Measurements from ENCODE around the gene ETV4.
"Not testable (repeated sequence)": the region's sequence is repeated elsewhere in the genome, so short reads cannot be mapped to it uniquely, and the experiment has no call there.

ETV4 gene

GRCh38 chr17:43509440-43509839, 36.7 kb downstream of the ETV4 start:
- not testable (repeated sequence) for DNase-seq

- DNase-seq = no peak
Measured at GRCh38 chr17:43490621-43491020, 55.5 kb downstream of the ETV4 start.

GRCh38 chr17:43483674-43484551, 62.2 kb downstream of the ETV4 start, which contains the start of gene DHX8:
Gene DHX8, plus strand, starts transcription at chr17:43483975. Its CDS starts 63 bp downstream, at chr17:43484038.
- peak; percentile 99 for DNase-seq

GRCh38 chr17:43482103-43483012, 63.8 kb downstream of the ETV4 start:
- DNase-seq = no peak

- DNase-seq = no peak
Measured at GRCh38 chr17:43479948-43480347, 66.2 kb downstream of the ETV4 start.

Data from fibroblast of skin of abdomen (primary cell).